Neural cell (in vitro differentiated cells): ENCODE results near the gene MTREX. TPM values are rescaled to one million over a fixed set of nuclear protein-coding genes. Genes with fewer than 3 reads are reported as not detected.

Experiments
- H2AFZ ChIP-seq: fragments of 200-600, 300-800 bp; sonication (generic), shearing (Covaris generic); 2 replicates; pipeline ENCODE4 v1.6.0; 2014; ENCODE audit warnings: low read depth, mild to moderate bottlenecking, antibody characterized with exemption, low read length, moderate library complexity
- H3F3A ChIP-seq: fragments of 200-600 bp; shearing (Covaris generic); 2 replicates; pipeline ENCODE4 v1.6.1; 2016; ENCODE audit warnings: mild to moderate bottlenecking, moderate library complexity, mixed read lengths, antibody characterized with exemption, low read length; ENCODE audit not compliant: insufficient read depth, poor library complexity, severe bottlenecking
- H3K27ac ChIP-seq: fragments of 200-600, 300-800 bp; sonication (generic), shearing (Covaris generic); 2 replicates; pipeline ENCODE4 v1.5.1; 2014; ENCODE audit warnings: mild to moderate bottlenecking, low read length, moderate library complexity
- H3K27me3 ChIP-seq: fragments of 300-800, 200-600 bp; sonication (generic), shearing (Covaris generic); 2 replicates; pipeline ENCODE4 v1.6.0; 2014; ENCODE audit warnings: mild to moderate bottlenecking, low read depth, low read length, moderate library complexity; ENCODE audit not compliant: insufficient read depth
- H3K36me3 ChIP-seq: fragments of 300-800, 200-600 bp; sonication (generic), shearing (Covaris generic); 2 replicates; pipeline ENCODE4 v1.5.1; 2014; ENCODE audit warnings: mild to moderate bottlenecking, antibody characterized with exemption, low read length, moderate library complexity; ENCODE audit not compliant: insufficient read depth
- H3K4me2 ChIP-seq: fragments of 300-800, 200-600 bp; sonication (generic), shearing (Covaris generic); 2 replicates; pipeline ENCODE4 v1.6.0; 2014; ENCODE audit warnings: mild to moderate bottlenecking, low read length
- H3K4me3 ChIP-seq: fragments of 300-800, 200-600 bp; sonication (generic), shearing (Covaris generic); 2 replicates; pipeline ENCODE4 v1.5.1; 2014; ENCODE audit warnings: mild to moderate bottlenecking, low read length, moderate library complexity
- H3K79me2 ChIP-seq: fragments of 200-600 bp; shearing (Covaris generic); replicated peaks from 2 replicates; pipeline ENCODE4 v1.6.0; 2014; ENCODE audit warnings: mild to moderate bottlenecking, low read length, moderate library complexity; ENCODE audit not compliant: insufficient read depth
- H3K9ac ChIP-seq: fragments of 300-800, 200-600 bp; sonication (generic), shearing (Covaris generic); 2 replicates; pipeline ENCODE4 v1.6.1; 2016; ENCODE audit warnings: mild to moderate bottlenecking, low read length, mixed read lengths
- H3K9me2 ChIP-seq: fragments of 200-600 bp; shearing (Covaris generic); 2 replicates; pipeline ENCODE4 v1.6.1; 2016; ENCODE audit warnings: mild to moderate bottlenecking, low read length, mixed read lengths; ENCODE audit not compliant: insufficient read depth
- H3K9me3 ChIP-seq: fragments of 200-600, 300-800 bp; sonication (generic), shearing (Covaris generic); 2 replicates; pipeline ENCODE4 v1.6.1; 2016; ENCODE audit warnings: mild to moderate bottlenecking, mixed run types, low read length, moderate library complexity, mixed read lengths
- H4K20me1 ChIP-seq: fragments of 200-600 bp; shearing (Covaris generic); 2 replicates; pipeline ENCODE4 v1.6.1; 2016; ENCODE audit warnings: mild to moderate bottlenecking, mixed run types; ENCODE audit not compliant: insufficient read depth
- CTCF ChIP-seq: fragments of 450-650 bp; IDR thresholded peaks from 2 replicates; pipeline ENCODE4 v1.5.1; 2014; ENCODE audit warnings: antibody characterized with exemption, mild to moderate bottlenecking, moderate library complexity; ENCODE audit not compliant: poor library complexity, severe bottlenecking
- EP300 ChIP-seq: fragments of 450-650 bp; conservative IDR thresholded peaks from 2 replicates; pipeline ENCODE4 v1.6.1; 2014; ENCODE audit warnings: antibody characterized with exemption, mild to moderate bottlenecking, moderate library complexity; ENCODE audit not compliant: poor library complexity, severe bottlenecking
- EZH2 ChIP-seq: fragments of 200-600, 300-800 bp; shearing (Covaris generic), sonication (generic); IDR thresholded peaks from 2 replicates; pipeline ENCODE4 v1.6.1; 2014; ENCODE audit warnings: antibody characterized with exemption, low read length, borderline replicate concordance, mild to moderate bottlenecking; ENCODE audit not compliant: insufficient read depth, poor library complexity, severe bottlenecking
- MXI1 ChIP-seq: fragments of 450-650 bp; conservative IDR thresholded peaks from 2 replicates; pipeline ENCODE4 v1.6.1; 2014; ENCODE audit warnings: antibody characterized with exemption, mild to moderate bottlenecking; ENCODE audit not compliant: poor library complexity, severe bottlenecking
- POLR2AphosphoS5 ChIP-seq: IDR thresholded peaks from 2 replicates; pipeline ENCODE4 v1.6.1; 2012
- RAD21 ChIP-seq: fragments of 450-650 bp; conservative IDR thresholded peaks from 2 replicates; pipeline ENCODE4 v1.6.1; 2014; ENCODE audit warnings: antibody characterized with exemption, mild to moderate bottlenecking, moderate library complexity
- REST ChIP-seq: IDR thresholded peaks from 2 replicates; pipeline ENCODE4 v1.6.1; 2012; ENCODE audit warnings: borderline replicate concordance
- SMC3 ChIP-seq: fragments of 450-650 bp; conservative IDR thresholded peaks from 2 replicates; pipeline ENCODE4 v1.6.1; 2014; ENCODE audit warnings: antibody characterized with exemption, mild to moderate bottlenecking, moderate library complexity; ENCODE audit not compliant: poor library complexity
- TAF1 ChIP-seq: IDR thresholded peaks from 2 replicates; pipeline ENCODE4 v1.6.1; 2012; ENCODE audit warnings: low read depth
- polyA plus RNA-seq: library from polyadenylated mRNA; depleted of rRNA; stranded (reverse); fragments of >200 nt; gene quantifications from 2 replicates; pipeline ENCODE4 v1.2.3, GENCODE V29; 2014

The MTREX gene
- polyA plus RNA-seq, 1 donor from 2014 or later: 77.6 TPM

GRCh38 chr5:55333017-55333416, 25.2 kb downstream of the MTREX start:
- Histone ChIP-seq H3K27ac (no peak overlapping the region), H3K36me3 (peaks cover 8% of the 10 kb centered on the region), H3K27me3 (no peaks in the 10 kb centered on the region), H3K79me2 (no peaks in the 10 kb centered on the region), H2AFZ (no peak overlapping the region), H3K9me2 (no peaks in the 10 kb centered on the region), H3K9me3 (peaks cover 3% of the 10 kb centered on the region), H4K20me1 (no peaks in the 10 kb centered on the region), H3K9ac (no peak overlapping the region), H3K4me3 (no peak overlapping the region), H3F3A (no peaks in the 10 kb centered on the region), H3K4me2 (no peak overlapping the region)
- TF ChIP-seq MXI1 (no peak), EP300 (no peak)

- no peak overlapping the region for H3K9ac ChIP-seq
- no peak for TF ChIP-seq EZH2
- TF ChIP-seq CTCF: no peak
- TF ChIP-seq EP300: no peak
- H3K4me3 ChIP-seq: no peak overlapping the region
- no peaks in the 10 kb centered on the region for H4K20me1 ChIP-seq
- H3K4me2 ChIP-seq: no peak overlapping the region
- no peaks in the 10 kb centered on the region for H3F3A ChIP-seq
- no peaks in the 10 kb centered on the region for H3K27me3 ChIP-seq
- peaks cover 8% of the 10 kb centered on the region for H3K36me3 ChIP-seq
- H3K9me2 ChIP-seq: no peaks in the 10 kb centered on the region
- no peaks in the 10 kb centered on the region for H3K79me2 ChIP-seq
- no peak overlapping the region for H2AFZ ChIP-seq
- peaks cover 3% of the 10 kb centered on the region for H3K9me3 ChIP-seq
- H3K27ac ChIP-seq: no peak overlapping the region
These were observed 26.0 kb downstream of the MTREX start for GRCh38 chr5:55333811-55334210.

- Histone ChIP-seq H3K9me3 (peaks cover 3% of the 10 kb centered on the region), H3K27me3 (no peaks in the 10 kb centered on the region), H3K79me2 (no peaks in the 10 kb centered on the region), H3F3A (no peaks in the 10 kb centered on the region), H2AFZ (no peak overlapping the region), H4K20me1 (no peaks in the 10 kb centered on the region), H3K9ac (no peak overlapping the region), H3K4me2 (no peak overlapping the region), H3K4me3 (no peak overlapping the region), H3K36me3 (peaks cover 13% of the 10 kb centered on the region), H3K27ac (no peak overlapping the region), H3K9me2 (no peaks in the 10 kb centered on the region)
- TF ChIP-seq TAF1 (no peak), MXI1 (no peak), RAD21 (no peak), REST (no peak), CTCF (no peak), EZH2 (no peak), SMC3 (no peak), EP300 (no peak), POLR2AphosphoS5 (no peak)
These were observed 30.4 kb downstream of the MTREX start for GRCh38 chr5:55338092-55338613.
